Stimulated activated CD4-positive, alpha-beta T cell treated with anti-CD3 and anti-CD28 coated beads, Interleukin-1b, Interleukin-23, amount 100 ng/mL, for 48 hours (primary cell): ENCODE measurements around the gene NAA16.
A peak's percentile ranks its signal among the peaks of the same experiment; 100 is the strongest.
"Not testable (repeated sequence)": the region's sequence is repeated elsewhere in the genome, so short reads cannot be mapped to it uniquely, and the experiment has no call there.

Experiments used
- DNase-seq: peaks from one replicate; pipeline ENCODE4 v3.0.0-alpha.2; 2020

The NAA16 gene

DNA sequence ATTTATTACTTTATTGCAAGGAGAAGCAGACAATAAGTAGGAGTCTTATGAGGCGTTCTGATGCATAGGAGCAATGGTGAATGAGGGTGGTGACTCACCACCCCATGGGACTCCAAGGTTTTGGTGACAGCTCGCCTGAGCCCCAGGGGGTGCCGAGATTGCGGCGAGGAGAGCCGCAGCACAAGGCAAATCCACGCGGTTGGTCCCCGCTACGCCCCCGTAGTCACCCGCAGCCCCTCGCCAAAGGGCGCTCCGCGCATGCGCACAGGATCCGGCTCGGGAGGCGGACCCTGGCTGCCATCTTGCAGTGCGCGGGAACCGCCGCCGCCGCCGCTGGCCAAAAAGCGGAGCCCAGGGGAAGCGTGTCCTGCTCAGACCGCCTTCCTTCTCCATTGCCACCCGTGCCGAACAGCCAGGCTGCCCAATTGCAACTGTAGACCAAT, at the start of gene NAA16:
Gene NAA16 (plus strand): TSS at position 305 of the 443 bp plus-strand sequence. CDS start 262 bp downstream, outside the sequence.
- peak; percentile 97 for DNase-seq

DNA sequence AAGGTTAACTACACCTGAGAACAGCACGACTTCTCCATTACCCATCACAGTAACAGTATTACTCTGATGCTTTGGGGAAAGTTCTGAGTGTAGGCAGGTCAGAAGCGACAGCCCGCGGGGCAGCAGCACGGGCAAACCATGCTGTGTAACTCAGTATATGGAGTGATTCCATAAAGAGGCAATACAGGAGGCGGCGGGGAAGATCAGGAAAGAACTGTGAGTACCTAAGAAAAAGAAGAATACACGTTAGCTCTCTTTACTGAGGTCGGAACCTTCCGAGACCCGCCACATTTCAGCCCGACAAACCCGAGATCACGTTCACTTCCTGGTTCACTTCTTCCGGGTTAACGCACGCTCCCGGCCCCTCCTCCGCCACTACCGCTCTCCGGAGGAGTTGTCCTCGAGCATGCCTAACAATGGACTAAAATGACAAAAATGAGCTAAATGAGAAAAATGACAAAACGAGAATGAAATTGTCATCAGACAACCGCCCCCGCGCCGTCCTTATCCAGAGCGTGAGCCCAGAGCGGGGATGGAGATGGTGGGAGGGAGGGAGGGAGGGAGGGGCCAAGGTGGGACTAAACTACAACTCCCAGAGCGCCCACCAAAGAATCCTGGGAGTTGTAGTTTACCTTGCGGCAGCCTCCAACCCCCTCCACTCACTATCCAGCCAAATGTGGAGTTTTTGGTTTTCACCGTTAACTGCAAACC, 47.7 kb upstream of the NAA16 start, which contains the start of gene MTRF1:
Gene MTRF1 (minus strand): TSS at position 316 of the 711 bp plus-strand sequence. CDS start 2,669 bp downstream, outside the sequence.
- peak; percentile 79 for DNase-seq

DNA sequence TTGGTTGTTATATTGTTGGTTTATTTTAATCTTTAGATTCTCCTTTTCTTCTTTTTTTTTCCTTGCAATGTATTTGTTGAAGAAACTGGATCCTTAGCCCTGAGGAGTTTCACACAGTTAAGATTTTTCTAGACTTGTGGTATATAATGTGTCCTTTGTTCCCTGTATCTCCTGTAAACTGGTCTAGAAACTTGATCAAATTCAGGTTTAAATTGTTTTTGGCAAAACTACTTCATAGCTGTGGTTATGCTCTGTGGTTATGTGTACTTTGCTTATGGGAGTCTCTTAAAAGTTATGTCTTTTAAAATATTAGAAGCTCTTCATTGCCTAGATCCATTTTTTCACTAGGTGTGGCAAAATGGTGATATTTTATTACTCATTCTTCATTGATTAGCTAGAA, 44.0 kb upstream of the NAA16 start:
- DNase-seq: no peak

DNA sequence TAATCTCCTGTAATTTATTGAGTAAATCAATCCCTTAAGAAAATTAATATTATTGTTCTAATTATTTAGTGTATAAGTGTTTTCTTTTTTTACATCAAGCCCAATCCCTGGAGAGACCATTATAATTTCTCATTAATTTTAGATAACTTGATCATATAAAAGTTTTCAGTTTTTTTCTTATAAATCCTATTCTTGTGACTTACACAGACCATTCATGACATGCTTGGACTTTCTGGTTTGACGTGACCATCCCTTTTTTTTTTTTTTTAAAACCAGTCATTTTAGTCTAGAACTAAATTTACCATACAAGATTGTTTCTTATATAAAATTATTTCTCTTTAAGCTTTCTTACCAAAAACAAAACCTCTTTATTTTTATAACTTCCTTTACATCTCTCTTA, 42.3 kb upstream of the NAA16 start:
- DNase-seq: no peak

DNA sequence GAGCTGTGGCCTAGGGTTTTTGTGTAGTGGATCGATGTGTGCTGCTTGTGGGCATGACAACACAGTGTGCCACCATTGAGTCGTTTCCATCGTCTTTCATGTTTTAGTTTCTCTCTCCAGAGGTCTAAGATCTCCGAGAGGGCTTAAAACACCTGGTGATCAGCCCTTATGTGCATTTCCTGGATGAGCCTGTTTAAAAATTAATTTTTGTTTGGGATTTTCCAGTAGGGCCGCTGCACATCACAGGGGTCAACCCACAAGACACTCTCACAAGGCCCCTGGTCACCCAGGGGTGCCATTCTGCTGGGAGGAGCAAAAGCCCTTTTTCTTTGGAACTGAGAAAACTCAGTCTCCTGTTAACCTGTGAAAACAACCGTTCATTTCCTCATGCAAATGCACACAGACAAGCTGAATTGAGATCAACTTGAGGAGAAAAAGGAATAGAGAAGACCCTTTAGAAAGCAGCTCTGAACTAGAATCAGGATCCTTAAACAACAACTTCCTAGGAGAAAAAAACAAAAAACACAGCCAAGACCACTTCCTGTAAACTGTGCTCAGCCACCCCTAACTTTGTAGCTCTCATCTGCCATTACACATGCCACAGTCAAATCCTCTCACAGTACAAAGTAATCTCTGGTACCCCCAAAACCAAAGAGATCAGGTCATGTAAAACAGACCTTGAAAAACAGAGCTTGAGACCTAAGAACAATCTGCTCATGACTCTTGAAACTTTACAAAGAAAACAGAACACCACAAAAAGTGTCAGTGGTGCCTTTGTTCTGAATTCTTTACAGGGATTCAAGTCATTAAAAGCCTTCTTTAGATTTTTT, 39.4 kb upstream of the NAA16 start:
- DNase-seq: no peak

DNA sequence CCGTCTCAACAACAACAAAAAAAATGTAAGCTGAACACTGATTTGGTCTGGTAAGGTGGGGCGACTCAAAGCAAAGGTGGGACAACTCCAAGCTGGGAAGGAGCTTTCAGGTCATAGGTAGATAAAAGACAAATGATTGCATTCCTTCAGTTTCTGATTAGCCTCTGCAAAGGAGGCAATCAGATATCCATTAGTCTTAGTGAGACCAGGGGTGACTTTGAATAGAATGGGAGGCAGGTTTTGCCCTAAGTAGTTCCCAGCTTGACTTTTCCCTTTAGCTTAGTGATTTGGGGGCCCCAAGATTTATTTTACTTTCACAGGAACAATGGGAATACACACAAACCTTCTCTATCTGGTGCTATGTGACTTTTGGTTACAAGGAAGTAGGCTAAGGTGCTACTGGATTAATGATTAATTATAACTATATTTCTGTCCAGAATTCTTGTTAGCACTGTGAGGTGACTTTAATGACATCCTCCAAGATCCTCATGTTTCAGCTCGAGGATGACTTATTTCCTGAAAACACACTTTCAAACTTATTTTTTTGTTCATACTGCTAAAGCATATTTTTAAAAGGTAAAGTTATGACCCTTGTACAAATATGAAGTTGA, 37.1 kb upstream of the NAA16 start:
- no peak for DNase-seq

DNA sequence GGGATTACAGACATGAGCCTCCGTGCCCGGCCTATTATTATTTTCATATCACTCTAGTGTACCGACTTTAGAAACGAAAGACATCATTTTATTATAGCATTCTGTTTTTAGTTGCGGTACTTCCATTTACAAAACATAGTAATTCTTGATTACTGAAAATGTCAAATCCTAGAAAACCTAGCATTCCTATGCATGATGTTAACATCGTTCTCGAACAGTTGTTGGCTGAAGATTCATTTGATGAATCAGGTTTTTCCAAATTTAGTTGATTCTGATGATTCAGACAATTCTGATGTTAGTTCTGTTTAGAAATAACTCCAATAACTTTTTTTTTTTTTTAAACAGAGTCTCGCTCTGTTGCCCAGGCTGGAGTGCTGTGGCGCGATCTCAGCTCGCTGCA, 36.2 kb upstream of the NAA16 start:
- no peak for DNase-seq

DNA sequence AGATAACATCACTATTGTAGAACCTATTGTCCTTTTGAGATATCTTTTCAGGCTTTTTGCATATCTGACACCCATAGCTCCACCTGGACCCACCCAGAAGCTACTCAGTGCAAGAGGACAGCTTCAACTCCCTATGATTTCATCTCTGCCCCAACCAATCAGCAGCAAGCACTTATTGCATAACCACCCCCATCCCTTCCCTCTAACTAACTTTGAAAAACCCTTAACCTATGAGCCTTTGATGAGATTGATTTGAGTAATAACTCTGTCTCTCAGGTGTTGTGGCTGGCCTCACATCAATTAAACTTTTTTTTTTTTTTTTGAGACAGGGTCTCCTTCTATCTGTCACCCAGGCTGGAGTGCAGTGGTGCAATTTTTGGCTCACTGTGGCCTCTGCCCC, 34.2 kb upstream of the NAA16 start:
- no peak for DNase-seq

DNA sequence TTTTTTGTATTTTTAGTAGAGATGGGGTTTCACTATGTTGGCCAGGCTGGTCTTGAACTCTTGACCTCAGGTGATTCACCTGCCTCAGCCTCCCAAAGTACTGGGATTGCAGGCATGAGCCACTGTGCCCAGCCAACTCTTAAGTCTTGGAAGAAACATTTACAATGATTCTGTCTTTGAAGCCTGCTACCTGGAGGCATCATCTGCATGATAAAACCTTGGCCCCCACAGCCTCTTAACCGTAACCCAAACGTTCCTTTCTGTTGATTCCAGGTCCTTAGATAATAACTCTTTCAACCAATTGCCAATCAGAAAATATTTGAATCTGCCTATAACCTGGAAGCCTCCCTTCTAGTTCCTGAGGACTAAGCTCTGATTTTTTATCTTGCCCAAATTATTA, 31.9 kb upstream of the NAA16 start:
- not testable (repeated sequence) for DNase-seq

DNA sequence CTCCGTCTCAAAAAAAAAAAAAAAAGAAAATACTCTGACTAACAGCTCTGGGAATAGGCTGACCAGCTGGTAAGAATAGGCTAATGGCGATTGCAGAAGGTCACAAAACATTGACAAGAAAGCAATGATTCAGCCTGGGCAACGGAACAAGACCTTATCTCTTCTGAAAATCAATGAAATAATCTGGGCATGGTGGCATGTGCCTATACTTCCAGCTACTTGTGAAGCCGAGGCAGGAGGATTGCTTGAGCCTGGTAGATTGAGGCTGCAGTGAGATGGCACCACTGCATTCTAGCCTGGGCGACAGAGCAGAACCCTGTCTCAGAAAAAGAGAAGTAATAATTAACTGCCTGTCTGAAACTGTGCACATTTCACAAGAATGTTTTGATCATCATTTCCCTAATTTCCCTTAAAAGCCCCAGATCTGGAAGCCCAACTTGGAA, 28.9 kb upstream of the NAA16 start:
- DNase-seq: no peak

DNA sequence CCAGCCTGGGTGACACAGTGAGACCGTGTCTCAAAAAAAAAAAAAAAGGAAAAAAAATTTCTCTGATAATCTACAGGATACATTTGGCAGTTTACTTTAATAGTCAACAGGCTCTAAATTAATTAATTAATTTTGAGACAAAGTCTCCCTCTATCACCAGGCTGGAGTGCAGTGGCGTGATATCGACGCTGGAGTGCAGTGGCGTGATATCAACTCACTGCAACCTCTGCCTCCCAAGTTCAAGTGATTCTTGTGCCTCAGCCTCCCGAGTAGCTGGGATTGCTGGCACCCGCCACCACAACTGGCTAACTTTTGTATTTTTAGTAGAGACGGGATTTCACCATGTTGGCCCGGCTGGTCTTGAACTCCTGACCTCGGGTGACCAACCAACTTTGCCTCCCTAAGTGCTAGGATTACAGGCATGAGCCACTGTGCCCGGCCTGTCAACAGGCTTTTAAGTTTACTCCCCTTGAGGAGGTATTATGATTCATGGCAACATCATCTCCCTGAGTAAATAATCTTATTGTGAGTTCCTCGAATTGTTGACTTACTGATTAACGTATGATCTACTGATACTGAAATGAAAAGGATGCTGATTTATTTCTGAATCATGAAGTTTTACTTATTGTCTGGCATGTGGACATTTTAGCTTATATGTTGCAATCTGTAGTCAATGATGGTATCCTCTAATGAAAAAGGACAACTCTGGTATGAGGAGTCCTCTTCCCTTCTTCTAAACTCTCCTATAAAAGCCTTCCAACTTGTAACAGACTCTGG, 26.4 kb upstream of the NAA16 start:
- peak; percentile 8 for DNase-seq

DNA sequence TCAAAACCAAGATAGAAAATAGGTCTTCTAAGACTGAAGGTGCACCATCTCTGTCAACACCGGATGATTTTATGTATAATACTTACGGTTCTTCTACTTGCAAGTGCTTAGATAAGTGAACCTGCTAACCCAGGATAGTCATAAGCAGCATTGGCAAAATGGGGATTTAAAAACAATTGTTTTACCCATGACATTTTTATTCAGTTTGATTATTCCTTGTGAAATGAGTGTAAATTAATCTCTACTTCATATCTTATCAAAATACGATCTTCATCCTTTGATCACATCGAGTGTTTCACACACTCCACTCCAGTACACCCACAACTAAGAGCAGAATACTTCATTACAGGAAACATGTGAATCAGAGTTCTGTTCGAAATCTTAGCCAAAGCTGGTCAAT, 24.7 kb upstream of the NAA16 start:
- DNase-seq: no peak

DNA sequence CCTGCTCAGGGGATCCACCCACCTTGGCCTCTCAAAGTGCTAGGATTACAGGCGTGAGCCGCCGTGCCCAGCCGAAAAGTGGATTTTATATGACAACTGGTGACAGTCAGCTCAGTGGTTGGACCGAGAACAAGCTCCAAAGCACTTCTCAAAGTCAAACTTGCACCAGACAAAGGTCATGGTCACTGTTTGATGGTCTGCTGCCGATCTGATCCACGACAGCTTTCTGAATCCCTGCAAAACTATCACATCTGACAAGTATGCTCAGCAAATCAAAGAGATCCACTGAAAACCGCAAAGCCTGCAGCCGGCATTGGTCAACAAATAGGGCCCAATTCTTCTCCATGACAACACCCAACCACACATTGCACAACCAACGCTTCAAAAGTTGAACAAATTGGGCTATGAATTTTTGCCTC, 21.6 kb upstream of the NAA16 start:
- no peak for DNase-seq

DNA sequence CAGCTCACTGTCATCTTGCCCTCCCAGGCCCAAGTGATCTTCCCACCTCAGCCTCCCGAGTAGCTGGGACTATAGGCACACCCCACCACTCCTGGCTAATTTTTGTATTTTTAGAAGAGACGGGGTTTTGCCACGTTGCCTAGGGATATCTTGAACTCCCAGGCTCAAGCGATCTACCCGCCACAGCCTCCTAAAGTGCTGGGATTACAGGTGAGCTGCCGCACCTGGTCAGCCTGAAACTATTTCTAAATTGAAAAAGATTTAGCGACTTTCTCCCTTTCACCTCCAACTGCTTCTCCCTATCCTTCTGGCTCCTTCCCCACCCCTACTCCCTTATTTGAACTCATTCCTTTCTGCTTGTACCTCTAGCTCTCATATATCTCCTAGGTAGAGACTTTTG, 19.8 kb upstream of the NAA16 start:
- no peak for DNase-seq

DNA sequence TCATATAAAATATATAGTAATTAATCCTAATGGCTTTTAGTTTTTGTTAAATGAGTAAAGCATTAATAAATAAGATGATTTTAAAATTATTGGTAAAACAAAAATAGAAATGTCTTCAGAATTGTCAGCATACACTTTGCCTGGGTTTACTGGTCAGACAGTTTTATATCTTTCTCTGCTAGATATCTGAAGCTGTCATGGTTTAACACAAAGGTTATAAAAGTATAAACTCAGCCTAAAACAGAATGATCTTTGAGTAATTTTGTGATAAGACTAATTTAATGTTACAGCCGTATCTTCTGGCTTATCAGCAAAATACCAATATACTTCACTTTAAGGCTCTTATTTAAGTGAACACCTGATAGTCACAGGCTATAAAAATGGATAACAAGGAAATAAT, 17.8 kb upstream of the NAA16 start:
- no peak for DNase-seq

DNA sequence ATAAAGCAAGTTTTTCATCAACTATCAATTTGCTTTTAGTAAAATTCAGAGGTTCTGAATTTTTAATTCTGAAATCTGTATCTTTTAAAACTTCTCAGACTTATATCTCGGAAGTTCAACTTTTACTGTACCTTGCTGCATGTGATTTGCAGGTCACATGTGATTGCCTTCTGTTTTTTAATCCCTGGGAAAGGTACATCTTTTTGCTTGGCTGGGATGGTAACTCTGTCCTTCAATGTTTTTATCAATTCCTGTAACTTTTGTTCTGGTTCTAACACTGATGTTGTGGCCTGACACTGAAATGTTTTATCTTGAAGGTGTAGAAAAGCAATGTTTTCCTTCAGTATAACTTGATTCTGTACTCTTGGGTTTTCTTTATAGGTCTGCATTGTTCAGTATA, 16.2 kb upstream of the NAA16 start:
- DNase-seq: no peak

DNA sequence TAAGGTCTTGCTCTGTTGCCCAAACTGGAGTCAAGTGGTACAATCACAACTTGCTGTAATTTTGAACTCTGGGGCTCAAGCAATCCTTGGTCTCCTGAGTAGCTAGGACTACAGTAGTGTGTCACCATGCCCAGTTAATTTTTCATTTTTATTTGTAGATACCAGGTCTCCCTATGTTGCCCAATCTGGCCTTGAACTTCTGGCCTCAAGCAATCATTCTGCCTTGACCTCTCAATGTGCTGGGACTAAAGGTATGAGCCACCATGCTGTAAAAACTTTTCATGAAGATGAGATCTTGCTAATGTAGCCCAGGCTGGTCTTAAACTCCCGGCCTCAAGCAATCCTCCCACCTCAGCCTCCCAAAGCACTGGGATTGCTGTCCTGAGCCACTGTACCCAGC, 15.1 kb upstream of the NAA16 start:
- no peak for DNase-seq

DNA sequence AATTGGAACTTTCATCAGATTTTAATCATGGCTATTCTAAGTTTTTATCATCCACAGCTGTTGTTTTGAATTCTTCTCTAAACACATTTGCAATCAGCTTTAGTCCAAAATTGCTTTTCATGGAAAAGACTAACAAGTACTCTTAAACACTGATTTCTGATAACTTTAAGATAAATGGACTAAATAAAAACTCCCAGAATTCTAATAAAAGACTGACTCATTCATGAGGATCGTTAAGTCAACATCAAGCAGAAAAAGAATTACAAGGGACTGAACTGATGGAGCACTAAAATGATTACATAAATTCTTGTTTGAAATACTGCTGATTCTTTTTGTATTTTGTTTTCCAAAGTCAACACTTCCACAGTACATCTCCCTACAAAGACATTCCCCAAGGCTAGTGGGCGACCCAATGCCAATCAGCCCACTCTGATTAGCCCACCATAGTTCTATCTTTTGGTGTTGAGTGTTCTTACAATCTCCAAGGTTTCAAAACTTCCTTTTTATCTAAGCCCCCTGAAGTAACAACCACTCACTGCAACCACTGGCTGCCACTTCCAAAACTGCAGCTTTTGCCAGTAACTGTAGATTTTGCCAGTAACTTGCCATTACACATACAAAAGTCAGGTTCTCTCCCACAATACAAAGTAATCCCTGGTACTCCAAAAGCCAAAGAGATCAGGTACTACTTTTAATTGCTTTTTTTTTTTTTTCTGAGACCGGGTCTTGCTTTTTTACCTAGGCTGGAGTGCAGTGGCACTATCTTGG, 14.0 kb upstream of the NAA16 start:
- DNase-seq: no peak

DNA sequence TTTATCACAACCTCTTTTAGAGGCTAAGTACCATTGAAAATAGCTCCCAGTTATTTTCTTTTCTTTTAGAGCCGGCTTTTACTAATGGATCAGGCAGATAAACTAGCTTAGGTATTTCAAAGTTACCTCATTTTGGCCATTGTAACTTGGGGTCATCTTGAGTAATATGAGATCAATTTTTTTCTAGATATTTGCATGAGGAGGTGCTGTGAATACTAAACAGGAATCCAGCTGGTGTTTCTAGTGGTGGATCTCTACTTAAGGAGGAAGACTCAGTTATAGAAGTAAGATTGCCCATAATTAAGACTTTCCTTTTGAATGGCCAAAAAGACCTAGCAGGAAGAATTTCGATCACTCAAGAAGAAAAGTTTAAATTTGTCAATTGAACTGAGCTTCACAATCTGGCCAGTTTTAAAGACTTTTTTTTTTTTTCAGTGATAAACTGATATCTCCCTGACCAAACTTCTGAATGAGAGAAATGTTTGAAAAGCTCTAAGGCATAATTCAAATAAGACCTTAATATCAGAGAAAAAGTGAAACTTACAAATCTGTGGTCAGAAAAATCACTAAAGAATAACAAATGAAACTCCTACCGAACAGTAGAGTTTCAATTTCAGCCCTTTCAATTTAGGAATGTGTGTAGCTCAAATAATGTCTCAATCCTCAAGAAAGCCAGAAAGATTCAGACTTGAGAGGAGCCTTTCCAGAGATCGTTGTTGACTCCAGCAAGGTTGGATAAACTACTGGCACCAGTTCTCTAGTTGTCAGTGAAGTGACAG, 11.6 kb upstream of the NAA16 start:
- DNase-seq: no peak

DNA sequence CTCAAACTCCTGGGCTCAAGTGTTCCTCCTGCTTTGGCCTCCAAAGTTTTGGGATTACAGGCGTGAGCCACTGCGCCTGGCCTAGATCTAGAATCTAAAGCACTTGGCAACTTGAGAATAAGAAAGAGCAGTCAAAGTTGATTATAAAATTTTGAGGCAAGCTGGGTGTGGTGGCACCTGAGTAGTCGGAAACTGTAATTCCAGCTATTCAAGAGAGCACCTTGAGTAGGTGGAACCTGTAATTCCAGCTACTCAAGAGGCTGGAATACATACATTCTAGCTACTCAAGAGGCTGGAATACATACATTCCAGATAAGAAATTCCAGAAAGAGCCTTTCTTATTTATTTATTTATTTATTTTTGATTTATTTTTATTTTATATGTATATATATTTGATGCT, 8.3 kb upstream of the NAA16 start:
- no peak for DNase-seq

DNA sequence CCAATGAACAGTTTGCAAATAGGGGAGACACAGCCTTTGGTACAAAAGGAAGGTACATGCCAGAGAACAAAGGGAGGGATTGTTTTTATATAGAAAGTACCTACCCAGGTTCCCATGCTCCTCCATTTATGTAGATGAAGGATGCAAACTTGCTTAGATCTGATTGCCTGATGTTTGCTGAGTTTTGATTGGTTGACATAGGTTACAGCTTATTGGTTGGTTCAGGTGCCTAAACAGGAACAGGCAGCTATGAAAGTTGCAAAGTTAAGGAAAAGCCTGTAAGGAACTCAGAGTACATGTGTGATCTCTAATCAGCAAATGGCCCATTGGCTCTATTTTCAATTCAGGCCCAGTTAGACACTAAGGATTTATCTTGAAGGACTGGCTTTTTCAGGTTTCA, 6.5 kb upstream of the NAA16 start:
- no peak for DNase-seq
